Measurements from ENCODE around the gene GPR4.
A peak's percentile ranks its signal among the peaks of the same experiment; 100 is the strongest.

GPR4 gene

GRCh38 chr19:45587873-45588272 lies 14.1 kb downstream of the GPR4 start:
- no peak for DNase-seq

DNA sequence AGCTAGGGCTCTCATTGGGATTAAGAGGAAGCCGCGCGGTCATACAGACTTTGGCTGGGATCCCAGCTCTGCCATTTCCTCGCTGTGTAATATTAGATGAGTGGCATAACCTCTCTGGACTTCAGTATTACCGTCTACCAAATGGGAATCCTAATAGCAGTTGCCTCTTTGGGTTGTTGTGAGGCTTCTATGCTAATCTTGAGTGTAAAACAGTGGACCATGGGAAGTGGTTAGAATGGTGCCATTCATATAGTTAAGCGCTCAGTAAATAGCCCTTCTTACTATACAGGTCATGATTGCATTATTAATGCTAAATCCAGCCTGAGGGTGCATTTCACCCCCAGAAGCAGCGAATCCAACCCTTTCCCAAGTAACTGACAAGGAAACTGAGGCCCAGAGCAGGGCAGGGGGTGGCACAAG lies 16.8 kb downstream of the GPR4 start:
- DNase-seq: no peak

GRCh38 chr19:45584332-45585157 lies 17.5 kb downstream of the GPR4 start, which contains the start of gene OPA3:
Gene OPA3 (minus strand): TSS chr19:45584802. CDS start chr19:45584764, 38 bp downstream.
- peak; percentile 99 for DNase-seq

DNA sequence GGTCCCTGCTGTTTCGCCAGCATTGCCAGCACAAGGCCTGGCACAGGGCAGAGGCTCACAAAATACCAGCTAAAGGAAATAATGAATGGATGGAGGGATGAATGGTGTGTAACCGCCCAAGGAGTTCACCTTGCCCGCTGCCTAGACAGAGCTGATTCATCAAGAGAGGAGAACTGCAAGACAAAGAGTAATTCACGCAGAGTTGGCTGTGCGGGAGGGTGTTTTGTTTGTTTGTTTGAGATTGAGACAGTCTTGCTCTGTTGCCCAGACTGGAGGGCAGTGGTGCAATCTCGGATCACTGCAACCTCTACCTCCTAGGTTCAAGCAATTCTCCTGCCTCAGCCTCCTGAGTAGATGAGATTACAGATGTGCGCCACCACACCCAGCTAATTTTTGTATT lies 20.4 kb downstream of the GPR4 start:
- DNase-seq: no peak

DNA sequence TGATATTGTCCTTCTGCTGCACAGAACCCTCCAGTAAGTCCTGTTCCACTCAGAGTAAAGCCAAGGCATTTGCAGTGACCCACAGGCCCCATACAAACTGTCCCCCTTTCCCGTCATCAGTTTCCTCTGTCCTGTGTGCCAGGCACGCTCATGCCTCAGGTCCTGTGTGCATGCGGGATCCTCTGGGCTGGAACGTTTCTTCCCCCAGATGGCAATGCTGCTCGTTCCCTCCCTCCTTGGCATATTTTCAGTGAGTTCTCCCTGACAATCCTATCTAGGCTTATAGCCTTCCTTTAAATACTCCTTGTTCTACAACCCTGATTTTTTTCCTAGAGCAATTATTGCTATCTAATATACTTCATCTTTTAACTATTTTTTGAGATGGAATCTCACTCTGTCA lies 23.2 kb downstream of the GPR4 start:
- DNase-seq: no peak

DNA sequence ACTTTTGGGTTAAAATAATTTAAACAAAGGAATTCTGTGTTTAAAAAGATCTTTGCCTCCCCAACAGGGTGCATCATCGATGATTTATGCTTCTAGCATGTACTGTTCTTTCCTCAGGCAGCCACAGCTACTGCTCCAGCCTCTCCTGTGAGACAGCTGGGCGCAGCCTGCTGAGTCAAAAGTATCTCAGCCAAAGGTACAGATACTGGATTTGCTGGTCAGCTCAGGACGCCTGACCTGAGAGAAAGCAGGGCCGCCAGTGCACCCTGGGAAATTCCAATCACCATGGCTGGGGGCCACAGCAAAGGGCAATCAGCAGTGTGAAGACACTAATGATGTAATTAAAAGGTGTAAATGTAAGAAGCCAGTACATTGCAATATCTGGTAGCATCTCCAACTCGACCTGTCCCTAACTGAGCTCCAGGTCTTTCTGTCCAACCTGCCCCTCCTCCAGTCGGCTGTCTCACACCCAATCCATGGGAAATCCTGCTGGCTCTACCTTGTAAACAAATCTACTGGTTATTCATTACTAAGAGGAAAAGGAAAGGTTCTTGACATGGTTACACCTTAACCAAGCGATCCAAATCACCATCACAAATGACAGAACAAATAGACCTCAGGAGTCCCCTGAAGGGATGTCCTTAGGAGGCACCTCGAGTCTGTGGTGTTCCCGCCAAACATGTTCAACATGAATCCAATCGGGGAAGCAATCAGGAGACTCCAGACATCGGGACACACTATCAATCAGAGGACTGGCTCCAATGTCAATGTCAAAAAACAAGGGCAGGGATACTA lies 24.7 kb downstream of the GPR4 start:
- DNase-seq: no peak

GRCh38 chr19:45576682-45577081 lies 25.3 kb downstream of the GPR4 start:
- no peak for DNase-seq

DNA sequence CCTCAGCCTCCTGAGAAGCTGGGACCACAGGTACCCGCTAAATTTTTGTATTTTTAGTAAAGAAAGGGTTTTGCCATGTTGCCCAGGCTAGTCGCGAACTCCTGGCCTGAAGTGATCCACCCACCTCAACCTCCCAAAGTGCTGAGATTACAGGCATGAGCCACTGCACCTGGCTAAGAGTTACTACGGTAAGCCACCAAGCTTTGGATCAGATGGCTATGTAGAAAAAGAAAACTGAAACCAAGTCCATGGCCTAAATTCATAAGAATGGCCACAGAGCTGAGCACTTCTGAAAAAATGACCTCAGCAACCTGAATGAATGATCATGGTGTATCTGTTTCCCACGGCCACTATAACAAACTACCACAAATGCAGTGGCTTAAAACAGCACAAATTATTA lies 26.8 kb downstream of the GPR4 start:
- DNase-seq: no peak

DNA sequence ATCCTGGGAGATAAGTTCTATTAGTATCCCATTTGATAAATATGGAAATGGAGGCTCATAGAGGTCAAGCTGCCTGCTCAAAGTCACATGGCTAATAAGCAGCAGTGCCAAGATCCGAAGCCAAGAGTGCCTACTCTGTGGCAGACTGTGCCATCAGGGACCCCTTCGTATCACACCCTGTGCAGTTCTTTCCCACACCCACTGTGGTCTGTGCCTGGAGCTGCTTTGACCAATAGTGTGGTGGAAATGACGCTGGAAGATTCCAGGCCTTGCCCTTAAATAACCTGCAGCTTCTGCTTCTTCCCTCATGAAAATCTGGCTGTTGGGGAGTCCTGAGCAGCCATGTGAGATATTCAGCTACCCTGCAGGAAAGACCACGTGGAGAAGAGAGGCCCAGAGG lies 27.5 kb downstream of the GPR4 start:
- DNase-seq: no peak

DNA sequence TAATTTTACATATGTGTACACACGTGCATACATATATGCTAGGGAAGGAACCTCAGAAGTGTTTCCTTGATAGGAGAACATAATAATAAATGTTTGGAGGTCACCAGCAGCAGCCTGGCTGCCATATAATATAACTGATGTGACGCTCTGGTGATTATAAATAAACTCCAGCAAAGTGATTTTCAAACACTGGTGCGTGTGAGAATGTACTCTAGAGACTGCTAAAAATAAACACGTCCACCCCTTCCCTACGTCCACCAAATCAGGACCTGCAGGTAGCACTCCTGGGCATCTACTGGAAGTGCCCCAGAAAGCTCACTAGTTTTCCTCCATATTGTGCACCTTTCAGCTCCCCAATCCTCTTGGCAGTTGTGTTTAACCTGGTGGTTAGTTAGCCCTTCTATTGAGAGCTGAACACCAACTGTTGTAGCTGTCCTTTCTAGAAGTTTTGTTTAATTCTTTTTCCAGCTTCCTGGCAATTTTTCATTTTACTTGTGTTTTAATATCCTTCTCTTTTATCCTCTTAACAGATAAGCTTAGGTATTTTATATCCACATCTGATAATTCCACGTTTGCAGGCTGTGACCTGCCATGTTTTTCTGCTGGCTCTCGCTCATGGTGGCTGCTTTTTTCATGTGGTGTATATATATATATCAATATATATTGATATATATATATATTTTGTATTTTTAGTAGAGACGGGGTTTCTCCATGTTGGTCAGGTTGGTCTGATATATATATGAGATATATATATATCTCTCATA lies 30.4 kb downstream of the GPR4 start:
- DNase-seq: no peak

- no peak for DNase-seq
These were observed 32.2 kb downstream of the GPR4 start for GRCh38 chr19:45569619-45570421.

DNA sequence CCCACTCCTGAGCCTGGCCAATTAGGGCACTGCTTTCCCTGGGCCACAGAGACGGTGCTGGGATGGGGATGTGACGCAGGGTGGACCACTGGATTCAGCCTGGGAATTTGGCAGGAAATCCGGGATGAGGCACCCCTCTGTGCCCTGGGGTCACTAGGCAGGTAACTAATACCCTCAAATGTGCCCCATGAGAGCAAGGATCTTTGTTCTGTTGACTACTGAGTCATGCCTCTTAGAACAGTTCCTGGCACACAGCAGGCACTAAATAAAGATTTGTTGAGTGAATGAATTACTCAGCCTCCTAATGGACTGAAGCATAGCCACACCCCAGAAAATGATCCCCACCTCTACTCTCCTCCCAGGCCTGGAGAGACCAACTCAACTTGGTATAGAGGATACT lies 33.3 kb downstream of the GPR4 start:
- no peak for DNase-seq

DNA sequence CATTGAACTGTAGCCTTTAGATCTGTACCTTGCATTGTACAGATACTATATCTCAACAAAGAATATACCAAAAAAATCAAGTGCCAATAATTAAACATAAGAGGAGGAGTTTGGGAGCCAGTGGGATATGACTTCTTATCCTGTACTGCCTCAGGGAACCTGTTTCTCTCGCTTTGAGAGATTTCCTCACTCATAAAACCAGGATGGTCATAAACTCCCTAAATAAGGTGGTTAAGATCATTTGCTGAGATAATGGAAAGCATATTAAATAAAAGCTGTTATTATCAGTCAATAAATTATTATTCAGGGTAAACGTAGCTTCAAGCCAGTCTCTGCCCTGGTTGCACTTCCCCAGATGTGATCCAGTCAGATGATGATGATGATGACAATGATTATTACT lies 34.4 kb downstream of the GPR4 start:
- DNase-seq: no peak

DNA sequence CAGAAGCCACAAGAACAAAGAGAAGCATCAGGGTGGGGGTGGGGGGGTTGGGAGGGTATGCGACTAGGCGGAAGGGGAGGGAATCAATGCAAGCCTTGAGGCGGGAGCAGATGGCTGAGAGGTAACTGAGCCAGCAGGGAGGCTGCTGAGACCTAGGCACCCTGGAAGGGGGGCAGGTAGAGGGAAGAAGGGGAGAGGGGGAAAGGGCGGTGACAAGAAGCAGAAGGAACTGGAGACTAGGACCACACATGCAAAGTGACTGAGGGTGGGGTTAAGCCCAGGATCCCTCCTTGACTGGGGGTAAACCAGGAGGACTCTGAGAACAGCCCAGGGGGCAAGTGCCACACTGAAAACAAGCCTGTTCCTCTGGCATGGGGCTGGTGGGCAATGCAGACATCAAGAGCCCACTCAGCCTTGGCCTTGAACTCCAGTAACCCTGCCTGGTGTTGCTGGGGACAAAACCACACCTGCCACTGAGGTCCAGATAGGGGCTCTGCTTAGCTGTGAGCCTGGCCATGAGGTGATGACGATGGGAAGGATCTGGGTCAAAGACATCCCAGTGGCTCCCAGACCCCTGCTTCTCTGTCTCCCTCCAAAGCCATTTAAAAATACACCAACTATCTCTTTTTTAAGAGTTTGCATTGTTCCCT lies 37.8 kb downstream of the GPR4 start:
- no peak for DNase-seq

DNA sequence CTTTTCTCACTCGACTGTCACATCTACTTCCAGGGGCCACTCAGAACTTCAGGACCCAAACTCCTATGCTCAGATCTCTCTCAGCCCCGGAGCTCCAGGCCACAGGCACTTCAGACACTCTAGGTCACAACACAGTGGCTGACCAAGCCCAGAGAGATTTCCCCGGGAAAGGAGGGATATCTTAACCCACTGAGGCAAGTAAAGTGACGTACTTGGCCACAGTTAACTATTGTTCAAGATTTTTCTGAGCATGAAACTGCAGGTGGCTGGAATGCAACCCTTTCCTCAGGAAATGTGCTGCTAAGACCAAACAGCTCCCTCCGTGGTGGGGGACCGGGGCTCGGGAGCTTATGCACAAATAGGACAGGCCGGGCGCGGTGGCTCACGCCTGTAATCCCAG lies 41.3 kb downstream of the GPR4 start:
- DNase-seq: no peak

DNA sequence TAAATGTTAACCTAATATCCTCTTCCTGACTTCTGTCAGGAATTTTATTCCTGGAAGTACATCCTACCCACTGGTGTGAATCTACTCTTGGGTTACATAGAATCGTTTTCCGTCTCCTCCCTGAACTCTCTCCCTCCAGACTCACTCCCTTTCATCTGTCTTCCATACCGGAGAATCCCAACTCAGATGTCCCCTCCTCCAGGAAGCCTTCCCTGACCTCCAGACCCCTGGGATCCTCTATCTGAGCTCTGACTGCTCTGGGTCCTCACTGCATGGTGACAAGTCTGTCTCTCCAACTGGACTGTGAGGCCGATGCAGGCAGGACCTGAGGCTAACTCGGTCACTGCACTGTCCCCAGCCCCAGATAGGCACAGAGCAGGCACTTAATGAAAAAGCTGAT lies 42.0 kb downstream of the GPR4 start:
- no peak for DNase-seq

DNA sequence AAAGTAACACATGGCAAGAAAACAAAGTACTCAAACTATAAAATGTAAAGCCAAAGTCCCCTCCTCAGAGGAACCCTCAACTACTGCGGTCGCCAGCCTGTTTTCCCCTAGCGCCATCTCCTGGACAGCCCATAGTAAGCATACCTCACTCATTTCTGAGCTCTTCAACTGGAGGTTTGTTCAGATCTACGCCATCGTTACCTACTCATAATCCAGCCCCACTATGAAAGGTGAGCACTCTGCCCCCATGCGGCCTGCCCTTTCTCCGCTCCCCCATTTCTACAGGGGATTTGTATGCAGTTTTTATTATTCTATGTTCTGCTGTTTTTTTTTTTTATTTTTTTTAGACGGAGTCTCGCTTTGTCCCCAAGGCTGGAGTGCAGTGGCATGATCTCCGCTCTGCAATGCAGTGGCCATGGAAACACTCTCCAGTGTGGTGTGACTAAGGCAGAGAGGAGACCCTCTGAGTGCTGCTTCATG lies 43.6 kb downstream of the GPR4 start:
- DNase-seq: no peak

- DNase-seq: no peak
These were observed 45.2 kb downstream of the GPR4 start for GRCh38 chr19:45556835-45557234.

DNA sequence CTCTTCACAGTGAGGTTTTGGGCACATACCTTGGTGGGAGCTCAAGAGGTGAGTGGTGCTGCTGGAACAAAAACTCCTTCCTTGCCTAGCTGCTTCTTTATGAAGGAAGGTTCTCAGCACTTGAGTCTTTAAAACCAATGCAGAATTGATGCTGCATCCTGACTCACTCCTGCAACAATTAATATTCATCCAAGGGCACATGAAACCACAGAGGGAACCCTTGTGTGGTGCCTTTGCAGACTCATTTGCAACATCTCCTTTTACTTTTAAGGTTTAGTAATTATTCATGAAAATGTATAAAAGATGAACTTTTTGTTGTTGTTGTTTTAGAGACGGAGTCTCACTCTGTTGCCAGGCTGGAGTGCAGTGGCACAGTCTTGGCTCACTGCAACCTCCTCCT lies 47.5 kb downstream of the GPR4 start:
- DNase-seq: no peak

- DNase-seq: no peak
These were observed 48.5 kb downstream of the GPR4 start for GRCh38 chr19:45553464-45553863.

GRCh38 chr19:45547965-45548609 lies 53.9 kb downstream of the GPR4 start:
- DNase-seq: no peak

Measured in left hindlimb (tissue), 1 donor.